HCT116 (cell line): ENCODE measurements around the gene KBTBD8. TPM values are rescaled to one million over a fixed set of nuclear protein-coding genes. Genes with fewer than 3 reads are reported as not detected.

Source experiments
- ATAC-seq: fragments of 200-7000 bp; cut with Tn5 transposase; 2 replicates; pipeline ENCODE4 v1.9.1; 2020; ENCODE audit warnings: mild to moderate bottlenecking, moderate library complexity
- BruUV-seq: library from RNA; stranded (reverse); fragments of 400-500 nt; replicated peaks from 2 replicates; lab custom pipeline; 2021; lab: Mats Ljungman, UMichigan
- CTCF ChIA-PET: fragments of 300-600 bp; sonication (Branson Sonifier 250); formaldehyde crosslinking; loops from one replicate; lab custom pipeline; 2021; ENCODE audit warnings: antibody characterized with exemption; lab: Charles Lee
- POLR2A ChIA-PET: fragments of 300-600, 350-600 bp; sonication (Branson Sonifier 250); formaldehyde crosslinking; loops from one replicate; lab custom pipeline; 2021; ENCODE audit warnings: antibody characterized with exemption; lab: Charles Lee
- RAD21 ChIA-PET, 2 experiments: fragments of 300-600 bp; sonication (Branson Sonifier 250); formaldehyde crosslinking; loops; one replicate each; lab custom pipeline; 2023; ENCODE audit warnings: low total read pairs in 2 of 2; ENCODE audit not compliant: uncharacterized antibody in 2 of 2, unreplicated experiment in 2 of 2, low non-redundant PET in 1 of 2; lab: Charles Lee
- DNase-seq: peaks from one replicate; pipeline ENCODE4 v3.0.0-alpha.2; 2010; ENCODE audit warnings: low read depth, low spot score
- H2AFZ ChIP-seq: fragments of 200-600 bp; shearing (Covaris generic), sonication (generic); 2 replicates; pipeline ENCODE4 v1.6.1; 2017; ENCODE audit warnings: low read depth, mixed run types, mixed read lengths, antibody characterized with exemption, low read length; ENCODE audit not compliant: poor library complexity, severe bottlenecking
- H3K27ac ChIP-seq: 2 replicates; pipeline ENCODE4 v1.5.1; 2012; ENCODE audit warnings: low read depth, low read length
- H3K27me3 ChIP-seq: fragments of 200-600 bp; sonication (generic); 2 replicates; pipeline ENCODE4 v1.6.1; 2016; ENCODE audit warnings: mixed run types, low read length, mixed read lengths; ENCODE audit not compliant: insufficient read depth
- H3K36me3 ChIP-seq, 2 experiments: fragments of 200-500 bp in 1 of 2; fragments of 200-600 bp in 1 of 2; sonication (Bioruptor generic) in 1 of 2; sonication (generic) in 1 of 2; 2 replicates each; pipeline versions ENCODE4 v1.5.1 to v1.6.1; 2014 to 2016; ENCODE audit warnings: low read length in 2 of 2, inconsistent platforms in 1 of 2, mixed read lengths in 1 of 2, mixed run types in 1 of 2; ENCODE audit not compliant: insufficient read depth in 2 of 2, control insufficient read depth in 1 of 2
- H3K4me1 ChIP-seq, 2 experiments: fragments of 200-600 bp in 1 of 2; sonication (generic) in 1 of 2; 2 replicates each; pipeline versions ENCODE4 v1.5.1 to v1.6.1; 2012 to 2017; ENCODE audit warnings: low read length in 2 of 2, inconsistent platforms in 1 of 2, mild to moderate bottlenecking in 1 of 2, mixed read lengths in 1 of 2, mixed run types in 1 of 2, moderate library complexity in 1 of 2; ENCODE audit not compliant: insufficient read depth in 2 of 2, control insufficient read depth in 1 of 2
- H3K4me2 ChIP-seq: fragments of 200-600 bp; sonication (generic); 2 replicates; pipeline ENCODE4 v1.6.1; 2017; ENCODE audit warnings: mixed run types, low read length, mixed read lengths
- H3K4me3 ChIP-seq, 2 experiments: fragments of 200-600 bp in 1 of 2; sonication (generic) in 1 of 2; replicated peaks in 1 of 2; 2 replicates each; pipeline ENCODE4 v1.5.1; 2011 to 2016; ENCODE audit warnings: low read length in 2 of 2, control low read depth in 1 of 2, low read depth in 1 of 2, mild to moderate bottlenecking in 1 of 2, mixed read lengths in 1 of 2, mixed run types in 1 of 2
- H3K79me2 ChIP-seq: fragments of 200-600 bp; sonication (generic); 2 replicates; pipeline ENCODE4 v1.6.1; 2017; ENCODE audit warnings: mild to moderate bottlenecking, mixed run types, low read length, moderate library complexity, mixed read lengths; ENCODE audit not compliant: insufficient read depth
- H3K9ac ChIP-seq: fragments of 200-600 bp; sonication (generic); 2 replicates; pipeline ENCODE4 v1.6.1; 2016; ENCODE audit warnings: low read length, mixed read lengths
- H3K9me2 ChIP-seq: fragments of 200-600 bp; sonication (generic), shearing (Covaris generic); 2 replicates; pipeline ENCODE4 v1.6.1; 2017; ENCODE audit warnings: mixed run types, mild to moderate bottlenecking, moderate library complexity; ENCODE audit not compliant: insufficient read depth
- H3K9me3 ChIP-seq, 2 experiments: fragments of 200-500 bp in 1 of 2; fragments of 200-600 bp in 1 of 2; sonication (Bioruptor generic) in 1 of 2; sonication (generic) in 1 of 2; 2 replicates each; pipeline ENCODE4 v1.6.1; 2014 to 2017; ENCODE audit warnings: low read length in 2 of 2, mixed read lengths in 2 of 2, inconsistent platforms in 1 of 2, low read depth in 1 of 2, mild to moderate bottlenecking in 1 of 2, mixed run types in 1 of 2, moderate library complexity in 1 of 2; ENCODE audit not compliant: control insufficient read depth in 1 of 2, insufficient read depth in 1 of 2
- H4K20me1 ChIP-seq: fragments of 200-600 bp; sonication (generic), shearing (Covaris generic); 2 replicates; pipeline ENCODE4 v1.6.1; 2017; ENCODE audit warnings: mixed run types, mild to moderate bottlenecking, moderate library complexity; ENCODE audit not compliant: insufficient read depth
- CEBPB ChIP-seq: IDR thresholded peaks from 2 replicates; pipeline ENCODE4 v1.6.1; 2012; ENCODE audit warnings: low read depth
- POLR2AphosphoS5 ChIP-seq: IDR thresholded peaks from 2 replicates; pipeline ENCODE4 v1.6.1; 2011; ENCODE audit warnings: mild to moderate bottlenecking, low read depth, low read length, moderate library complexity
- intact Hi-C: fragments of 100-400 bp; cut with micrococcal nuclease; formaldehyde crosslinking; loops from 2 replicates; pipeline ENCODE4 v1.10.0; 2022
- total RNA-seq: library from RNA; stranded (reverse); gene quantifications from one replicate; pipeline ENCODE4 v1.2.1, GENCODE V29; 2021; ENCODE audit not compliant: unreplicated experiment
- TF ChIP-seq, protein P1 (sequence below), 3 experiments: fragments of 200-600 bp in 1 of 3; sonication (generic) in 1 of 3; IDR thresholded peaks in 2 of 3; conservative IDR thresholded peaks in 1 of 3; 2 replicates each; pipeline ENCODE4 v1.5.1; 2012 to 2017; ENCODE audit warnings: low read depth in 2 of 3, low read length in 2 of 3, antibody characterized with exemption in 1 of 3, borderline replicate concordance in 1 of 3, control low read depth in 1 of 3, mild to moderate bottlenecking in 1 of 3, mixed read lengths in 1 of 3, mixed run types in 1 of 3, moderate library complexity in 1 of 3; ENCODE audit not compliant: insufficient read depth in 1 of 3
- TF ChIP-seq, protein P2 (sequence below): IDR thresholded peaks from 2 replicates; pipeline ENCODE4 v1.6.1; 2011; ENCODE audit warnings: mild to moderate bottlenecking, low read length, moderate library complexity; ENCODE audit not compliant: insufficient replicate concordance; ENCODE audit errors: extremely low read depth

The KBTBD8 gene
- total RNA-seq, 1 experiment from 2014 or later, result 1.4 TPM

DNA sequence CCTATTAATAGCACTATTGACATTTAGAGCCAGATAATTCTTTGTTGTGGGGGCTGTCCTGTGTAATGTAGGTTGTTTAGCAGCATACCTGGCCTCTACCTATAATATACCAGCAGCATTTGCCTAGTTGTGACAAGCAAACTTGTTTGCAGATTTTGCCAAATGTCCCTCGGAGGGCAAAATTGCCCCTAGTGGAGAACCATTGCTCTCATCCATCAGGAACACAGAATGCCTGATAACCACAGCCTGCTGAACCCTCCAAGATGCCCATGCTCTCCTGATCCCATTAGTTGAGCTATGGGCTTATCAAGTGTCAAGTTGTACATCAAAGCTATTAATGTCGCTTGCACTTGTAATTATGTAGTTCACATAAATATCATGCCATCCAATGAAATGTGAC is 15.0 kb upstream of the KBTBD8 start:
- Histone ChIP-seq H3K9me2 (no peaks in the 10 kb centered on the region), H3K9ac (no peak overlapping the region), H3K36me3 (no peaks in the 10 kb centered on the region), H4K20me1 (no peaks in the 10 kb centered on the region), H3K4me2 (no peak overlapping the region), H3K27me3 (no peaks in the 10 kb centered on the region), H2AFZ (no peak overlapping the region), H3K4me1 (no peaks in the 10 kb centered on the region), H3K9me3 (no peaks in the 10 kb centered on the region), H3K79me2 (no peaks in the 10 kb centered on the region), H3K27ac (no peak overlapping the region), H3K4me3 (no peak overlapping the region)
- ChIA-PET RAD21 (no interaction called here), CTCF (no interaction called here), POLR2A (no interaction called here)
- intact Hi-C loops, result no loop called here
- DNase-seq (no peak), ATAC-seq (no peak)
- TF ChIP-seq, protein P1, sequence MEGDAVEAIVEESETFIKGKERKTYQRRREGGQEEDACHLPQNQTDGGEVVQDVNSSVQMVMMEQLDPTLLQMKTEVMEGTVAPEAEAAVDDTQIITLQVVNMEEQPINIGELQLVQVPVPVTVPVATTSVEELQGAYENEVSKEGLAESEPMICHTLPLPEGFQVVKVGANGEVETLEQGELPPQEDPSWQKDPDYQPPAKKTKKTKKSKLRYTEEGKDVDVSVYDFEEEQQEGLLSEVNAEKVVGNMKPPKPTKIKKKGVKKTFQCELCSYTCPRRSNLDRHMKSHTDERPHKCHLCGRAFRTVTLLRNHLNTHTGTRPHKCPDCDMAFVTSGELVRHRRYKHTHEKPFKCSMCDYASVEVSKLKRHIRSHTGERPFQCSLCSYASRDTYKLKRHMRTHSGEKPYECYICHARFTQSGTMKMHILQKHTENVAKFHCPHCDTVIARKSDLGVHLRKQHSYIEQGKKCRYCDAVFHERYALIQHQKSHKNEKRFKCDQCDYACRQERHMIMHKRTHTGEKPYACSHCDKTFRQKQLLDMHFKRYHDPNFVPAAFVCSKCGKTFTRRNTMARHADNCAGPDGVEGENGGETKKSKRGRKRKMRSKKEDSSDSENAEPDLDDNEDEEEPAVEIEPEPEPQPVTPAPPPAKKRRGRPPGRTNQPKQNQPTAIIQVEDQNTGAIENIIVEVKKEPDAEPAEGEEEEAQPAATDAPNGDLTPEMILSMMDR (IDR thresholded peaks at IDR 0.05 in 2 of 3, conservative IDR thresholded peaks at IDR 0.05 in 1 of 3; ENCODE audit: borderline replicate concordance in 1 of 3, insufficient read depth in 1 of 3, low read depth in 2 of 3, low read length in 2 of 3), result peak in 2 of 3 experiments; percentile 27 to 41; a peak in 3 of 6 replicates
- TF ChIP-seq POLR2AphosphoS5, result no peak
- TF ChIP-seq CEBPB, result no peak
- TF ChIP-seq, protein P2, sequence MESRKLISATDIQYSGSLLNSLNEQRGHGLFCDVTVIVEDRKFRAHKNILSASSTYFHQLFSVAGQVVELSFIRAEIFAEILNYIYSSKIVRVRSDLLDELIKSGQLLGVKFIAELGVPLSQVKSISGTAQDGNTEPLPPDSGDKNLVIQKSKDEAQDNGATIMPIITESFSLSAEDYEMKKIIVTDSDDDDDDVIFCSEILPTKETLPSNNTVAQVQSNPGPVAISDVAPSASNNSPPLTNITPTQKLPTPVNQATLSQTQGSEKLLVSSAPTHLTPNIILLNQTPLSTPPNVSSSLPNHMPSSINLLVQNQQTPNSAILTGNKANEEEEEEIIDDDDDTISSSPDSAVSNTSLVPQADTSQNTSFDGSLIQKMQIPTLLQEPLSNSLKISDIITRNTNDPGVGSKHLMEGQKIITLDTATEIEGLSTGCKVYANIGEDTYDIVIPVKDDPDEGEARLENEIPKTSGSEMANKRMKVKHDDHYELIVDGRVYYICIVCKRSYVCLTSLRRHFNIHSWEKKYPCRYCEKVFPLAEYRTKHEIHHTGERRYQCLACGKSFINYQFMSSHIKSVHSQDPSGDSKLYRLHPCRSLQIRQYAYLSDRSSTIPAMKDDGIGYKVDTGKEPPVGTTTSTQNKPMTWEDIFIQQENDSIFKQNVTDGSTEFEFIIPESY, result no peak
- no TSS peak for BruUV-seq
